Fibroblast of upper back skin (primary cell): ENCODE results near the gene AGBL1.

Source experiments
- DNase-seq: peaks from one replicate; pipeline ENCODE4 v3.0.0-alpha.2; 2013

The AGBL1 gene

DNA sequence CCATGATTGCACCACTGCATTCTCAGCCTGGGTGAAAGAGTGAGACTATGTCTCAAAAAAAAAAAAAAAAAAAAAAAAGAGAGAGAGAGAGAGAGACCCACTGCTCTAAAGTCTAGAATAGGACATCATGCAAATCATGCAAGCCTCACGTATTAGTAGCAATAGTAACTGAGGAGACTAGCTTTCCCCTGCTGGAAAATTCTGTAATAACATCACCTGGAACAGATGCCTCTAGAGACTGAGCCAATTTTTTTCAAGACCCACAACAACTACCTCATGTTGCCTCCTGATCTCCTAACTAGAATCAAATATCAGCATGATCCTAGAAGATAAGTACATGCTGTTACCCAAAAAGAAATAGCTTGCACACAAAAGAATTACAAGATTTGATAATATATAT, 461.9 kb downstream of the AGBL1 start:
- no peak for DNase-seq

DNA sequence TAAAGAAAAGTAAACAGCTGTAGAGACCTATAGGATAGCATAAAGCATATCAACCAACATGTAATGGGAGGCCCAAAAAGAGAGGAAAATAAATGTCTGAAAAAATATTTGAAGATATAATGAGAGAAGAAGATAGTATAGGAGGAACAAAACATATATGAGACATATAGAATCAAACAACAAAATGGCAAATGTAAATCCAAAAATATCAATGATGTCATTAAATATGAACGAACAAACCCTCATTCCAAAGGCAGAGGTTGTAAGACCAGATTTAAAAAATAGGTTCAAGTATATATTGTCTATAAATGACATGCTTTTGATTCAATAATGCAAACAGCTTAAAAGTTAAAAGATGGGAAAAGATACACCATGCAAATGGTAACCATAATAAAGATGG, 470.4 kb downstream of the AGBL1 start:
- no peak for DNase-seq

GRCh38 chr15:86553108-86553507, 473.4 kb downstream of the AGBL1 start:
- DNase-seq, result no peak

DNA sequence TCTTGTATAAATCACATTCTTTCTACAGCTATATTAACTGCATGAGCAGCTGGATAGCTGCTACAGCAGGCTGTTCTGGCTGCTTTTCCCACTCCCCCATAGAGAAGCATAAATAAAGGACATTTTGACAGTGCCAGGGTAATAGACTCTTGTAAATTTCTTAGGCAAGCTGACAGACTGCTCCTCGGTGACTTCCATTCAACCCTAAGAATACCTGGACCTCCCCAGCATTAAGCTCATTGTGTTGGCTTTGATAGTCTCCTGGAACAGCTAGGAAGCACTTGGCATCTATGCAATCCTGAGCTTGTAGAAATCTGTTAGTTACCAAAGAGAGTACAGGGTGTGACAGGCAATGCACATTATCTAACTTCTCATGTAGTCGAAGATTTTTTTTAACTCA, 475.4 kb downstream of the AGBL1 start:
- DNase-seq, result no peak

DNA sequence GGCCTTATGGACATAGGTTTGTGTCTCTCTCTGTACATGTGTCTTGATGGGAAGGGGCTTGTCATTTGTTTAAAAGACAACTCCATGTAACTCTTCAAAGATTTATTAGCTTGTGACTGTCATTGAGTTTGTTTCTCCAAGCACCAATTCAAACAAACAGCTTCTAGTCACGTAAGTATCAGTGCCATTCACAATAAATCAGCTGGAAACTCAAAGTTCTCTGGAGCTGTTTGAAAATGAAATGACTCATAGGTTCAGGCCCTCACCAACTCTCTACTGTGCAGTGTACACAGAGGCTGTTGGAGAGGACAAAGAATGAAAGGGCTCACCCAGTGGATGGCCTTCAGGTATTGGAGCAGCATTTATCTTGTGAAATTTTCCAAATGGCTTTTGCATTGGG, 476.3 kb downstream of the AGBL1 start:
- no peak for DNase-seq

DNA sequence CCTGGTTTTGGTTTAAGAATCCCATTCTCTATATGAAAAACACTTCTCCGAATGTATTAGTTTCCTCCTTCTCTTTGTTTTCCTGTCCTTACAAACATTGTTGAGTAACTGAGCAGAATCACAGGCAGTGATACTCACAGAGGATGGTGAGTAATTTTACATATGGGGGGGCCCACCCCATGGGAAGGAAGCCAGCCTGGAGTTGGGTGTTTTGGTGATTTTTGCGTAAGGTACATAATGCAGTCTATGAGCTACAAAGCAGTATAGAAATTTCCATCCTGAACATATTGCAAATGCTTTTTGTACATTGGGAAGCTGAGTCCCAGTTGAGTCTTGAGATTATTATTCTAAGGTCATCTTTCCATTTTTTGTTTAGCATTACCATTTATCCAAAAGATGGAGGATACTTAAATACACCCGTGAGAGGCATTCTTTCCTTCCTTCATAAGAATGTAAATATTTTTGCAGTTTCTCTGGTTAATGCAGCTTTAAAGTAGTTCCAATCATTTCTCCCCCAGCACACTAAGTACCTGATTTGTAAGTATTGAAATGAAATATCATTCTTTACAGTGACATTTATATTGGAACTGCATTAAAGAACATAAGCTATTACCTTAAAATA, 476.8 kb downstream of the AGBL1 start:
- DNase-seq, result no peak

- no peak for DNase-seq
Observed at GRCh38 chr15:86557018-86557550, 477.4 kb downstream of the AGBL1 start.

DNA sequence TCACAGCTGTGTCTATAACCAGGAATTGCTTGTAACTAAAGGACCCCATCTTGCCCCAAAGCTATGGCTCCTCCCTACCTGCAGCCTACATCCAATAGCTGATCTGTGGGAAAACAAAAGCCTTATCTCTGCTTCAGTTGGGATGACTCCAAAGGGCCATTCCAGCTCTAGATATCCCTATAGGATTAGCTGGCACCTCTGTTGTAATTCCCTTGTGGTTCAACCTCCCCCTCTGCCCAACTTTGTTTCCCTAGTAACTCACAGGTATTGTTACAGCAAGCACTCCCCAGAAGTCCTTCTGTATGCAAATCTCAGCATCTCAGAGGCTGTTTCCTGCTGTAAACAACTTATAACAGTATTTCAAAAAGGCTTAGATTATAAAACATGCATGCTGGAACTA, 478.6 kb downstream of the AGBL1 start:
- no peak for DNase-seq

- no peak for DNase-seq
Observed at GRCh38 chr15:86558686-86559085, 479.0 kb downstream of the AGBL1 start.

DNA sequence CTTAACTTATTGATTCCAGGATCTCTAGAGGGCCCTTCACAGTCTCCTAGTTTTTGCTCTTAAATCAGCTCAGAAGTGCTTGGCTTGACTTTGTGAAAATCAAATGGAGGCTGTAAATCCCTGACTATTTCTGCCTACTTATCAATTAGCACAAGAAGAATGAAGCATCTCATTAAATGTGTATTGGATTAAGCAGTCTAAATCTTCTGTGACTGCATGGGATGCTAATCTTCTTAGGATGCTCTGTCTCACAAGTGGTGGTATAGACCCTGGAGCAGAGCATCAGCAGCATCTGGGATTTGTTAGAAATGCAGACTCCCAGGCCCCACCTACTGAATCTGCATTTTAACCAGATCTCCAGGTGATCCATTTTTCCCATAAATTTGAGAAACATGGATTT, 488.7 kb downstream of the AGBL1 start:
- no peak for DNase-seq

DNA sequence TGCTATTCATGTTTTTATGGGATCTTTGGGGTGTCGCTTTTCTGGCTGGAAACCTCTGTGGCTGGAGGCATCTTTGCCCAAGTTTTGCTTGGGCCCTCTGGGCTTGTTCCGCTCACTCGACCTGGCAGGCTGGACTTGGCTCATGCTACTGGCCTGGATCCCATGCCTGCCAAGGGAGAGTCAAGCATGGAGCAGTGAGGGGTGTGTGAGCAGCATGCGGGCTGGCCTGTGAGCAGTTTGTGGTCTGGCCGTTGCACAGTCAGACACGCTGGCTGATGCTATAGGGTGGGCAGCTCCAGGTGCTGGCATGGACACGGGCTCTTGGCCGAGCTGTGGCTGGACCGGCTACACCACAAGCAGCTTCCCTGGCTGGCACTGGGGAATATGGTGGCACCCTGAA, 491.1 kb downstream of the AGBL1 start:
- DNase-seq, result no peak

DNA sequence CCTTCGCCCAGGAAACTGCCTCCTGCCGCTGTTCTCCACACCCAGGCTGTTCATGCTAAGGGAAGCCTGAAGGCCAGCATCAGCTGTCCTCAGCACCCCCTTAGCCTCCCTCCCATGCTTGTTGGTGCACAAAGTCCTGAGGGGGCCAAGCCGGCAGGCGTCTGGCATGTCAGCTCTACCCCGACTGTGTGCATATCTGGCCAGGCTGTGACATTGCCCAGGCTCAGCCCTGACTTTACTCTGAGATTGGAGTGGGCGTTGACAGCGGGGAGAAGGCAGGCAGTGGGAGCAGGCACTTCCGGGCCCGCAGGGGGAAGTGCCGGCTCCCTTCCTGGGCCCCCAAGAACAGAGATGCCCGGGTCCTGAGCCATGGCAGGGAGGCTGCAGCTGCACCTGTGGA, 492.2 kb downstream of the AGBL1 start:
- DNase-seq, result no peak

GRCh38 chr15:86572368-86572841, 492.7 kb downstream of the AGBL1 start:
- no peak for DNase-seq

DNA sequence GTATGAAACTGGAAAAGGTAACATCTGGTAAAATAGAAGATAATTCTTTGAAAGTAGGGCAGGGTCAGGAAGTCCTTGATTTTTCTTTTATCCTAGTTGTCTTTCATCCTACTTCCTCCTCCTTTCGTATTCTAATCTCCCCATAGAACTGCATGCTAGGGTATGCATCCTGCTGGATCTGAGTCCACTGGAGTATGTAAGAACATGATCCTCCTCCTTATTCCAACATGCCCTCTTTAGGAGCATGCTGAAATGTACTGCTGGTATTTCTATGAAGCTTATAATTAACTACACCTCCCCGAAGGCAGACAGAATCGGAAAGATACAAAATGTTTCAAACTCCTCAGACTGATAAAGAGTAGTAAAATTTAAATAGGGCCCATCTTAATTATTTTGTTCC, 493.8 kb downstream of the AGBL1 start:
- DNase-seq, result no peak

DNA sequence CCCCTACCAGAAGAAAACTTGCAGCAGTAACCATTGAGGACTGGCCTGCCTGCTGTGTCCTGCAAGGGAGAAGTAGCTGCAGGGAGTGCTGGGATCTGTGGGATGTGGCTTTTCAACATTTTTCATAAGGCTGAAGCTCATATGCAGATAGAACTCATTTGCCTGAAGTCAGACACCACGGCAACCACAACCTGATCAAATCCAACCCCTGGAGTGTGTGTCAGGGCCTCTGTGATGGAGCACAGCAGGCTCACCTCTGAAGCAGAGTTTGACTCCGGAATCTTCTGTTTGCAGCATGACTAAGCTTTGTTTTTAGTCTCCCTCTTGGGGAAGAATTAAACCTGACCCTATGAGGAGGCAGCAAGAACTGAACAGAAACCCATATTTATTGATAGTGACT, 508.7 kb downstream of the AGBL1 start:
- DNase-seq, result no peak

GRCh38 chr15:86590461-86590860, 510.8 kb downstream of the AGBL1 start:
- no peak for DNase-seq

DNA sequence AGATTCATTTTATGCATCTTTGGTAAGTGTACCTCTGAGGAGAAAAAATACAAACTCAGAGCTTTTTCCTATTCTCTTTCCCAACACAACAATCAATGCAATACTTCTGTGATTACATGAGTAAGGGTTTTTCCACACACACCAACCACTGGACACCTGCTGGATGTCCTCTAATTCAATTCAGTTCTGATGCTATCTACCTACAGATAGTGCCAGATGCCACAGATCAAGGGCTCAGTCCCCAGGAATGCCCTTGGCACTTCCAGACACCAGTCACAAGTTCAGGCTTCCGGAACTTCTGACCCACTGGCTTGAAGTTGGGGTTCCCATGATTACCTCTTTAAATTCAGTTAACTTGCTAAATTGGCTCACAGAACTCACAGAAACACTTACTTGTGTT, 511.5 kb downstream of the AGBL1 start:
- DNase-seq, result no peak

- DNase-seq, result no peak
Observed at GRCh38 chr15:86591994-86592735, 512.5 kb downstream of the AGBL1 start.

DNA sequence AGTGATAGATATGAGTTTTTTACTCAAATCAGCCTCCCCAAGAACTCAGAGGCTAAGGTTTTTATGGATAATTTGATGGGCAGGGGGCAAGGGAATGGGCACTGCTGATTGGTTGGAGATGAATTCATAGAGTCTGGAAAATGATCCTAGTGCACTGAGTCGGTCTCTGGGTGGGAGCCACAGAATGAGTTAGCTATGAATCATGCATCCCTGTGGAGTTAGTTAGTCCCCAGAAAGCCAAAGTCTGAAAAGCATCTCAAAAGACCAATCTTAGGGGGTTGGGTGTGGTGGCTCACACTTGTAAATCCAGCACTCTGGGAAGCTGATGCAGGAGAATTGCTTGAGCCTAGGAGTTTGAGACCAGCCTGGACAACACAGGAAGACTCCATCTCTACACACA, 516.1 kb downstream of the AGBL1 start:
- DNase-seq, result no peak

- no peak for DNase-seq
Observed at GRCh38 chr15:86603466-86603865, 523.8 kb downstream of the AGBL1 start.

DNA sequence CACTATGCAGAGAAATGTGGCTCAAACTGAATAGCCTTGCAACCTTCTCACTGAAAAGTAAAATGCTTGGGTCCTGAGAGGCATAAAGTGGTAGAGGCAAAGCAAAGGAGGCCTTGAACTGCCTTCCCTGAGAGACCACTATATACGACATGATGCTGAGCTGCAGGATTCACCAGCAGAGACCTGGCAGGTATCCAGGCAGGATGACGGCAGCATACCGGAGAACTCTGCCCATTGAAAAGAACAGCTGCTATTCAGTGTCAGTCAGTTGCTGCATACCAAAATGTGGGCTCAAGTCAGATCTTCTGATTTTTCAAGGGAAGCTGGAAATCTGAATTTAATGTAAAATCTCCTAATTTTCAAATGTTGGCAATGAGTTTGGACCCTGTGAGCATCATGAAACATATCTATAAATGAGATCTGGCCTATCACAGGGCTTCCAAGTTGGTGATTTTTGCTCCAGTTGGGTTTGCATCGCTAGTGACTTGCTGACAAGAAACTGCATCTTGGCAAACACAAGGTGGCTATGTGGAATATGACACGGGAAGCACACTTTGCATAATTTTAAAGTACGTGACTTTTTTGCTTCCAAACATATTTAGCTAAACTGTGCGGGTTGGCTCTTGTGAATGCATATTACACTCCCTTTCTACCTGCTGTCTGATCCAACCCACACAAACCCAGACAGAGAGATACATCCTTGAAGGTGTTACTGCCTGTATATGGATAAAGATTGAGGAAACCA, 529.0 kb downstream of the AGBL1 start:
- DNase-seq, result peak; percentile 51

- DNase-seq, result no peak
Observed at GRCh38 chr15:86609275-86609674, 529.6 kb downstream of the AGBL1 start.

DNA sequence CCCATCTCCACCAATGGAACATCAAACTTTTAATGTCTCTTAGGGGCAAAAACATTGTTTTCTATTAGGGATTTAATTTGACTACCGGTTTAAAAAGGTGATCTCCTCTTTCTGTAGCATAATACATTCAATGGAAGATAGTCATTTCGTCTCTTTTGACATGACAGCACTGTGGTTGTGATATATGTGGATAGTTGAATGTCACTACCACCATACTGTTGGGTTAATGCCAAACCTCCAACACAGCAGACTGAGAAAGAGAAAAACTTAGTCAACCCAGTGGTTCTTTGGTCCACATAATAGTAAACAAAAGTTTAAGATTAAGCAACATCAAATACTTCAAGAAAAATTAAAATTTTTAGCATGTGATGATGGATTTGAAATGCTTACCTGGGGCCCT, 530.4 kb downstream of the AGBL1 start:
- DNase-seq, result no peak
